HUES6 (cell line): Measurements from ENCODE around the gene SPTY2D1.
"Not testable (repeated sequence)": the region's sequence is repeated elsewhere in the genome, so short reads cannot be mapped to it uniquely, and the experiment has no call there.

Experiments used
- H3K27ac ChIP-seq: 2 replicates; pipeline ENCODE4 v1.7.0; 2013; ENCODE audit warnings: low read depth, mild to moderate bottlenecking, low read length, inconsistent platforms
- H3K27me3 ChIP-seq: 2 replicates; pipeline ENCODE4 v1.6.1; 2013; ENCODE audit warnings: low read length; ENCODE audit not compliant: control insufficient read depth, insufficient read depth
- H3K36me3 ChIP-seq: 2 replicates; pipeline ENCODE4 v1.6.1; 2013; ENCODE audit warnings: low read length; ENCODE audit not compliant: control insufficient read depth, insufficient read depth
- H3K4me1 ChIP-seq: 2 replicates; pipeline ENCODE4 v1.6.1; 2013; ENCODE audit warnings: low read length; ENCODE audit not compliant: control insufficient read depth, insufficient read depth
- H3K4me3 ChIP-seq: 2 replicates; pipeline ENCODE4 v1.5.1; 2013; ENCODE audit warnings: low read depth, low read length
- H3K9ac ChIP-seq: one replicate; pipeline ENCODE4 v1.6.1; 2013; ENCODE audit warnings: mild to moderate bottlenecking, low read length
- H3K9me3 ChIP-seq: 2 replicates; pipeline ENCODE4 v1.6.1; 2013; ENCODE audit warnings: low read depth, low read length; ENCODE audit not compliant: control insufficient read depth, insufficient read depth

Gene SPTY2D1

DNA sequence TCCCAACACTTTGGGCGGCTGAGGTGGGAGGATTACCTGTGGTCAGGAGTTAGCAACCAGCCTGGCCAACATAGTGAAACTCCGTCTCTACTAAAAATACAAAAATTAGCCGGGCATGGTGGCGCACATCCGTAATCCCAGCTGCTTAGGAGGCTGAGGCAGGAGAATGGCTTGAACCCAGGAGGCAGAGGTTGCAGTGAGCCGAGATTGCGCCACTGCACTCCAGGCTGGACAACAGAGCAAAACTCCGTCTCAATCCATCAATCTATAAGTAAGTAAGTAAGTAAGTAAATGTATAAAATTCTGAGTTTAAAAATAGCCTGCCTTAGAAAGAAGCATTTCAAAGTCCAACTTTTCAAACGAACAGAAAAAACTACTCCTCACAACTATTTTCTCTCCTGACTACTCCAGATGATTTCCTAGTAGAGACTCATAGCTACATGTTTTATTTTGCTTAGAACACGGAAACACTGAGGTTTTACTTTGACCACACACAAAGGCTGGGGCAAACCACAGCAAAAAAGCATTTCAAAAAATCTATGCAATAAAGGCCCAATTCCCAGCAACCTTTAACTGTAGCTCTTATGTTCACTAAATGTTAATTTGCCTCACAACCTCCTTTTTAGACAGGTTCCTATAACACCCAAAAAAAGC lies 16.3 kb downstream of the SPTY2D1 start:
- Histone ChIP-seq H3K9me3 (no peaks in the 10 kb centered on the region), H3K36me3 (peaks cover 33% of the 10 kb centered on the region), H3K4me1 (no peaks in the 10 kb centered on the region), H3K27ac (no peak overlapping the region), H3K4me3 (no peak overlapping the region), H3K9ac (no peak overlapping the region), H3K27me3 (no peaks in the 10 kb centered on the region)

DNA sequence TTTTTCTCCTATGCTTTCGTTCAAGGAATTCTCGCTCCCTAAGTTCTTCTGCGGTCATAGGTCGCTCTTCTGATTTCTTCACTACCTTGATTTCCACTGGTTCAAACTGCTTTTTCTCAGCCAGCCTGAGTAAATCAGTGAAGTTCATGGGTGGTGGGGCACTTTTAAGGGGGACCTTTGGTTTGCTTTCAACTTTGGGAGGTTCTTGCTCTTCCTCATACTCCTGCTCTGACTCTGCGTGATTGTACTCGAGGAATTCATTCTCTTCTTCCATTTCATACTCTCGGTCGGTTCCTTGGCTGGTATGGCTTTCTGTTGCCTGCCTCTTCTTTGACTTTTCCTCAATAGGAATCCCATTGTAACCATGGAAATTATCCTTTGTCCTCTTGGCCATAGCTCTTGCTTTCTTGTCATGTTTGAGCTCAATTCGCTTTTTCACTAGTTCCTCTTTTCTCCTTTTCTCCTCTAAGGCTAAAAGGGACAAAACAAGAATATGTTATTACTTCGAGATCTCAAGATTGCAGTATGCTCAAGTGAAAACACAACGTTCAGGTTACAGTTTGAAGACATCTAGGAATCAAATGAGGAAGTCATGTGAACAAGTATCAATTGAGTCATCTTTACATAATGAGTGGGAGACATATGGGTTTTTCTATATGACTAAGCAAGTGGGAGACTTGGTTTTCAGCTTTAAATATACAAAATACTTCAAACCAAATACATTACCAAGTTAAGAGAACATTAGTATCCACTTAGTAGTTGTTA lies 18.3 kb downstream of the SPTY2D1 start:
- H3K4me3 ChIP-seq, result no peak overlapping the region
- no peak overlapping the region for H3K27ac ChIP-seq
- peaks cover 49% of the 10 kb centered on the region for H3K36me3 ChIP-seq
- no peaks in the 10 kb centered on the region for H3K27me3 ChIP-seq
- no peaks in the 10 kb centered on the region for H3K4me1 ChIP-seq
- no peaks in the 10 kb centered on the region for H3K9me3 ChIP-seq
- H3K9ac ChIP-seq, result no peak overlapping the region

DNA sequence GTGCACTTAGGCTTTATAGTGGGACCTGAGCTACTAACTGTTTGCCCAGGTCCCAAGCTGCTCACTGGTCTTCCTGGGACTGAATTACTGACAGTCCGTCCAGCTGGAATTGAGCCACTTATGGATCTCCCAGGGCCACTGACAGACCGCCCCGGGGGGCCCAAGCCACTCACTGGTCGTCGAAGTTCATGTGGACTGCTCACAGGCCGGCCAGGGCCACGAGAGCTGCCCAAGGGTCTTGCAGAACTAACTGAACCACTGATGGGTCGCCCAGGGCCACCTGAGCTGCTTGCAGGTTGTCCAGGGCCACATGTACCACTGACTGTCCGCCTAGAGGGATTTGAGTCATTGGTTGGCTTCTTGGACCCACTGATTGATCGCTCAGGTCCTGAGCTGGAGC lies 19.5 kb downstream of the SPTY2D1 start:
- H3K9ac ChIP-seq, result no peak overlapping the region
- H3K27ac ChIP-seq, result no peak overlapping the region
- H3K36me3 ChIP-seq, result peaks cover 53% of the 10 kb centered on the region
- no peak overlapping the region for H3K4me3 ChIP-seq
- H3K9me3 ChIP-seq, result no peaks in the 10 kb centered on the region
- H3K4me1 ChIP-seq, result no peaks in the 10 kb centered on the region
- H3K27me3 ChIP-seq, result no peaks in the 10 kb centered on the region

DNA sequence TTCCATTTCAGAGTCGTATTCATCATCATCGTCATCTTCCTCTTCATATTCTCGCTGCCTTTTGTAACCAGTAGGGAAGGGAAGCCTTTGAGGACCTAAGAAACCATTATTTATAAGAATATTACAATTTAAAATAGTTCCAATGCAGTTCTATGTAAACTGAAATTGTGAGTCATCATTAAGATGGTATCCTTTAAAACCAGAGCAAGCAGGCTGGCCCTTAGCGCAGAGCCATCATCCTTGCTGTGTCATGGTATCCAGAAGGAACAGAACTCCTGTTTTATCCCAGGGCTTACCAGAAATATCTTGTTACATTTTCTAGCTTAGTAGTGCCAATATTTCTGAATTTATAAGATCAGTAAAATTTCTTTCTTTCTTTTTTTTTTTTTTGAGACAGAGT lies 21.7 kb downstream of the SPTY2D1 start:
- no peak overlapping the region for H3K9ac ChIP-seq
- H3K36me3 ChIP-seq, result peaks cover 66% of the 10 kb centered on the region
- no peak overlapping the region for H3K4me3 ChIP-seq
- no peaks in the 10 kb centered on the region for H3K9me3 ChIP-seq
- H3K4me1 ChIP-seq, result no peaks in the 10 kb centered on the region
- H3K27ac ChIP-seq, result no peak overlapping the region
- no peaks in the 10 kb centered on the region for H3K27me3 ChIP-seq

DNA sequence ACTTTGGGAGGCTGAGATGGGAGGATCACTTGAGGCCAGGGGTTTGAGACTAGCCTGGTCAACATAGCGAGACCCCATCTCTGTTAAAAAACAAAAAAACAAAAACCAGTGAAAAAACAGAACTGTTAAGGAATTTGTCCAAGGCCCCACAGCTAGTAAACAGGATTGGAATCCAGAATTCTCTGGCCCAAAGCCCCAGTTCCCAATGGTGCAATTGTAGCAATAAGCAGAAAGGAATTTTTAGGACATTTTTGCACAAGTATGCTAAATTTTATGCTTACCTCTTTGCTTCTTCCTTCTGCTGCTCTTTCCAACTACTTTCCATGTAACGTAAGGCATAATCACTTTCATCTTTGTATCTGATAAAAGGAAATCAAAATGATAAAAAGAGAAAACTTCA lies 22.9 kb downstream of the SPTY2D1 start:
- H3K9me3 ChIP-seq, result no peaks in the 10 kb centered on the region
- peaks cover 66% of the 10 kb centered on the region for H3K36me3 ChIP-seq

DNA sequence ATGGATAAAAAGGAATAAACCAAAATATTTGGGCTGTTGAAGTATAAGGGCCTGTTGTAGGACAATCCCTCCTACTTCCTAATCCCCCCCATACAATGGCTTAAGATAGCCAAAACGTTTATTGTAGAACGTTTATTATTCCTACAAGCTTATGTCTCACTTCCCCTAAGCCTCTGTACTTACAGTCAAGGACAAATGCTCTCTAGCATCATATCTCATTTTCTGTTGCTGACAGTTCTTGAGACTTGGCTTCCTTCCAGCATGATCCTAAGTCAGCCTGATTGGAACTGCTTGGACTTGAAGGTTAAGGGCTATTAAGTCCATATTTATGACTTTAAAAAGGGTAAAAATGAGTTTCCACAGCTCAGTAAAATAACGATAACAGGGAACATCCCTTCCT lies 25.8 kb downstream of the SPTY2D1 start:
- H3K27ac ChIP-seq, result no peak overlapping the region
- H3K9me3 ChIP-seq, result no peaks in the 10 kb centered on the region
- no peak overlapping the region for H3K4me3 ChIP-seq
- H3K27me3 ChIP-seq, result no peaks in the 10 kb centered on the region
- H3K9ac ChIP-seq, result no peak overlapping the region
- no peaks in the 10 kb centered on the region for H3K4me1 ChIP-seq
- peaks cover 43% of the 10 kb centered on the region for H3K36me3 ChIP-seq

More for the DNA sequence above, 22.9 kb downstream of the SPTY2D1 start:
- H3K9ac ChIP-seq, result no peak overlapping the region
- H3K27me3 ChIP-seq, result no peaks in the 10 kb centered on the region
- no peak overlapping the region for H3K27ac ChIP-seq
- no peaks in the 10 kb centered on the region for H3K4me1 ChIP-seq
- no peak overlapping the region for H3K4me3 ChIP-seq

DNA sequence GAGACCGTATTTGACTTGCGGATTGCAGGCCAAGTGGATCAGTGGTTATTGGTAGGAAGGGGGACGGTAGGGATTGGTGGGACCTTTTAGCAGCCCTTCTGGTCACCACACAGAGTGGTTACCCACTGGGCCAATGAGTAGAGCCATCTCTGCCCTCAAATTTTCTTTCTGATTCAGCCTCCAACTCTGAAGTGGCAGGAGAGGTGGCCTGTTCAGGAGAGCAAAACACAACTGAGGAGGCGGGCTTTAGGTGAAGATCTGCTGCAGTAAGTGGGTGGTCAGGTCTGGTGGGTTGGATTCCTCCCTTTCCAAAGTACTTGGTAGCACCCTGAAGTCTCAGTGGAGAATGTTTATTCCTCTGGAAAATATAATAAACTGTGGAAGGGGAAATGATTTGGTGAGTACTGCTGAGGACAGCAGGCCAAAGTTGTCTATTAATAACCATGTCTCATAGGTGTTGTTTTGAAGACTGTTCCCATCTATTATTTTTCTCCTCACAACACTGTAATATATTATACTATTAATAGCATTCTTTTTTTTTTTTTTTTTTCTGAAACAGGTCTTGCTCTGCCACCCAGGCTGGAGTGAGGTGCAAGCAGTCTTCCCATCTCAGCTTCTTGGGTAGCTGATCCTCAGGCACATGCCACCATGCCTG lies 33.1 kb downstream of the SPTY2D1 start:
- peaks cover 9% of the 10 kb centered on the region for H3K36me3 ChIP-seq
- H3K27me3 ChIP-seq, result no peaks in the 10 kb centered on the region
- H3K4me1 ChIP-seq, result no peaks in the 10 kb centered on the region
- no peak overlapping the region for H3K27ac ChIP-seq
- H3K9me3 ChIP-seq, result no peaks in the 10 kb centered on the region
- no peak overlapping the region for H3K4me3 ChIP-seq
- no peak overlapping the region for H3K9ac ChIP-seq

DNA sequence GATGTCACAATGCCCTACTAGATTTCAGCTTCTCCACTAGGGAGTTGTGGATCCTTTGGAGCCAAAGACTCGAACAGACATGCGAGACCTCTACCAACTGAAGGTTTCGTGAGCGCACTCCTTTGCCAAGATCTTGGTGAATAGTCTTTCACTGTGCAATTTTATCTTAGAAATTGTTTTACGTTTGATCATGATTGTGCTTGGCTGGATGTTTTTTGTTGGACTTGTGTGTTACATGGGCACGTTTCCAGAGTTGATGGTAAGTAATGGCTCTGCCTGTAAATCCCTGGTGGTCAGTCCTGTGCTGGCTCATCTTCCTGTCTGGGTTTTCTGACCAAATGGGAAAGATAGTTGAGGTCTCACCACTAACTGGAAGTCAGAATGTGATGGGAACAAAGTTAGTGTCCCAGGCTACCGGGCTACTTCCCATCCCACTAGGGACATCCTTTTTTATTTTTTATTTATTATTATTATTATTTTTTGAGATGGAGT lies 34.4 kb downstream of the SPTY2D1 start, which contains the start of gene MISFA:
Gene MISFA (plus strand): TSS at position 51 of the 492 bp plus-strand sequence. CDS start 140 bp downstream, at position 191.
- Histone ChIP-seq H3K9me3 (no peaks in the 10 kb centered on the region), H3K9ac (no peak within 1 kb of the TSS), H3K36me3 (peaks cover 18% of the 10 kb centered on the region), H3K4me3 (no peak within 1 kb of the TSS), H3K4me1 (no peaks in the 10 kb centered on the region), H3K27me3 (no peaks in the 10 kb centered on the region), H3K27ac (no peak within 1 kb of the TSS)

DNA sequence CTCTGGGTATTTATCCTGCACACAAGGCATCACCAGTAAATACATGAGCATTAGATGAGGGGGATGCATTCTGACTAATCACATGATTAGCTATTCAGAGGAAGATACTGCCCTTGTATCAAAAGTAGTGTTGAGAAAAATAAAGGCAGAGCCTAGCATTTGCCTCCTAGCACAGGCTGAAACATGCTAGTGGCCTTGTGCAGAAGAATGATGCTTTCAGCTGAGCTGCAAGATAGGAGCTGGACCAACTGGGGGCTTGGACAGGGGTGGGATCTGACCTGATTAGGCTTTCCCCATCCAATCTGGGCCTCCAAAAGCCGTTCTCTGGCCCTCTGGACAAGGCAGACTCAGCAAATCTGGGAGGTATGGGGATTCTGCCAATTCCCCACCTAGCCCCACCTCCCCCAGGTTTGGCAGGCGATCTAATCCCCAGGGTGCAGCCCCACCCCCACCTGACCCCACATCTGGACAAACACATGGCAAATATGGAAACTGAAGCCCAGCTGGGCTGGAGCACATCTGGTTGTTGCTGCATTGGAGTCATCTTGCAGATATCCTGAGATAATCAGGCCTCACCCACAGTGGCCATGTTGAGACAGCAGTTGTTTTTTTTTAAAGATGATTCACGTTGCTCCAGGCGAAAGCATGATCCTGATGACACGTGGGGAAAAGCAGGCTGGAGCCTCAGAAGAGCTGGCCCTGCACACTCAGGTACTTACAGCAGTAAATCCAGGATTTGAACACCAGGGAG lies 39.0 kb downstream of the SPTY2D1 start:
- Histone ChIP-seq H3K4me3 (no peak overlapping the region), H3K36me3 (peaks cover 18% of the 10 kb centered on the region), H3K9ac (no peak overlapping the region), H3K4me1 (peaks cover 4% of the 10 kb centered on the region; the same call in 1 of the 2 replicates), H3K27me3 (no peaks in the 10 kb centered on the region), H3K27ac (no peak overlapping the region), H3K9me3 (no peaks in the 10 kb centered on the region)

DNA sequence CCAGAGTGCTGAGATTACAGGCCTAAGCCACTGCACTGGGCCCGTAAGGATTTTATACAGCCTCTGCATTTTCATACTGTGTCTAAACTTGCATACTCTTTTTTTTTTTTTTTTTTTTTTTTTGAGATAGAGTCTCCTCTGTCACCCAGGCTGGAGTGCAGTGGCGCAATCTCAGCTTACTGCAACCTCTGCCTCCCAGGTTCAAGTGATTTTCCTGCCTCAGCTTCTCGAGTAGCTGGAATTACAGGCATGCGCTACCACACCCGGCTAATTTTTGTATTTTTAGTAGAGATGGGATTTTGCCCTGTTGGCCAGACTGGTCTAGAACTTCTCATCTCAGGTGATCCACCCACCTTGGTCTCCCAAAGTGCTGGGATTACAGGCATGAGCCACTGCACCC lies 40.1 kb downstream of the SPTY2D1 start:
- Histone ChIP-seq H3K36me3 (peaks cover 18% of the 10 kb centered on the region), H3K4me1 (peaks cover 14% of the 10 kb centered on the region)
- H3K9ac ChIP-seq, H3K27me3 ChIP-seq, H3K4me3 ChIP-seq, H3K9me3 ChIP-seq, H3K27ac ChIP-seq: not testable (repeated sequence)
